HG03064 (cell line): ENCODE data around the gene NUDT3.
A peak's percentile ranks its signal among the peaks of the same experiment; 100 is the strongest.

Experiments used
- ATAC-seq: cut with Tn5 transposase; IDR thresholded peaks from one replicate; pipeline ENCODE4 v1.9.1; 2021; ENCODE audit warnings: low read depth; ENCODE audit not compliant: unreplicated experiment

The NUDT3 gene

GRCh38 chr6:34243131-34243771 is 149.2 kb downstream of the NUDT3 start:
- no peak for ATAC-seq

- ATAC-seq: no peak
Observed at GRCh38 chr6:34242252-34243130, 150.0 kb downstream of the NUDT3 start.

DNA sequence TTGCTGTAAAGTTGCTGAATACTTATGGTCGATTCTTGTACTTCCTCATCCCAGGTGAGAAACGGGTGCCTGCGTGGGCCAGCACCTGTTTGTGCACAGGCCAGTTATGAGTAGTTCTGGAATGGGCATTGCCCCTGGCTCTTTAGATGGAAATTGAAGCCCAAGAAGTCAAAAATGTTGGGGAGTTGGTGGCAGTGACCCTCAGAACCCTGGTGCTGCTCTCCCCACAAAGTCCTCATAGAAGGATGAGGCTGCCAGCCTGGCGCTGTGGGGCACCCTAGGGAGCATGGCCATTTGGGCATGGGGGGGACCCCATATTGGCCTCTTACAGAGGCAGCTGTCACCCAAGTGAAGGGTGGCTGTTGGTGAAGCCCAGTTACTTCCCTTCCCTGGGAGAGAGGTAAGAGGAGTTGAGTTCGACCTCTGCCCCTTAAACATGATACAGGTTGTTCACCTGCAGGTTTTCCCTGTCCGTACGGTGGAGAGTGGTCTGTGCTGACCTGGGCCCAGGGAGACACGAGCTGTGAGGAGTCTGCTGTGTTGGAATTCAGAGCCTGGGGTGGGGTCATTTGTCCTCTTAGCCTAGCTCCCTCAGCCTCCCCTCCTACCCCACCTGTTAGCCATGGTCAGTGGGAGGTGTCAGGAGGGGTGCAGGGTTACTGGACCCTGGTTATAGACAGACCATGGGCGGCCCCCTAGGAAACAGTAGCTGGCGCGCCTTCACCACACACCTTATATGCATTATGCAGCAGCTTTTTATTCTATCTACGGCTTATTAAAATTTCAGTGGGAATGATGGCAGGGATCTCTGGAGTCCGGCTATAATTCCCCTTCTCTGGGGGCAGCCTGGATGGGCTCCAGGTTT is 150.9 kb downstream of the NUDT3 start:
- ATAC-seq: no peak

DNA sequence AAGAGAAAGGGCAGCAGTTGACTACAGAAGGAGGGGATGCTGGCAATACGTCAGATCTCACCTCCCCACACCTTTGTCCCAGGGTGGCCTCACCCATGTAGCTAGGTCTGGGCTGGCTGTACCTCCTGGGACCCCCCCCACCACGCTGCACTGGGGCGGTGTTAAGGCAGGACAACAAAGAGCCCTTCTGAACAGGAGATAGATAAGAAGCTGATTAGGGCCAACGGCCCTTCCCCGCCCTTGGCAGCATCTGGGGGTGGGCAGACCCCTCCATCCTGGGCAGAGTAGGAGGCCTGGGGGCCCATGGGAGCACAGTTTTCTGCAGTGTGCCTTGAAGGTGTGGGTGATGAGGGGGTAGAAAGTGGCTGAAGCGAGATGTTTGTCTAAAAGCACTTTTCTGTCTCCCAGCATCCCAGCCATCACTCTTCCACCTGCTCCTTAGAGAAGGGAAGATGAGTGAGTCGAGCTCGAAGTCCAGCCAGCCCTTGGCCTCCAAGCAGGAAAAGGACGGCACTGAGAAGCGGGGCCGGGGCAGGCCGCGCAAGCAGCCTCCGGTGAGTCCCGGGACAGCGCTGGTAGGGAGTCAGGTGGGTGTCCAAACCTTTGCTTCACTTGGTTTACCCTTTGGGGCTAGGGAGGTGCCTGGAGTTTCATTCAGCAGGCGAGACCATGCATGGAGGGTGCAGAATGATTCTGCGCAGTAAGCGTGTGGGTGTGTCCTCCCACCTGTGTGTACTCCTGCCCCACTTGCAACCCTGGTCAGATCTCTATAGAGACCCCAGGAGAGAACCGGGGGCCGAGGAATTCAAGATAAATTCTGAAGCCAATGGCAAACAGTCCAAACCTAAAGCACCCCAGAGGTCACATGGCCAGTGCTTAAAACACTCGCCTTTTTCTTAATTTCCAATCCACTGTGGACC is 151.9 kb downstream of the NUDT3 start:
- no peak for ATAC-seq

DNA sequence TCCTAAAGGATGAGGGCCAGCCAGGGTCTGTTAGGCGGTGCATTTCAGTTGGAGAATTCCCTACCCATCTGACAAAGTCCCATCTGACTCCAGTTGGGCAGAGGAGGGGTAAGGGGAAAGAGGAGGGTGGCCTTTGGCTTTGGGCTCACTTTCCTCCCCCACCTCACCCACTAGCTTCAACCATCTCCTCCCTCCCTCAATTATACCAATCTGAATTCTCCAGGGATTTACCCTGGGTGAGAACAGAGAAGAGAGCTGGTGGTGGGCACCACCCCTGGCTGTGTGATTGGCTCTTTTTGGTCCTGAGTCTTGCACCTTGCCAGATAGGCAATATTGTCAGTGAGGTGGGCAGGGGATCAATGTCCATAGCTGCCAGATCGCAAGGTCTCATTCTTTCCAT is 152.6 kb downstream of the NUDT3 start:
- ATAC-seq: no peak

- no peak for ATAC-seq
Observed at GRCh38 chr6:34239500-34239825, 153.0 kb downstream of the NUDT3 start.

- ATAC-seq: no peak
Observed at GRCh38 chr6:34238585-34239499, 153.6 kb downstream of the NUDT3 start.

DNA sequence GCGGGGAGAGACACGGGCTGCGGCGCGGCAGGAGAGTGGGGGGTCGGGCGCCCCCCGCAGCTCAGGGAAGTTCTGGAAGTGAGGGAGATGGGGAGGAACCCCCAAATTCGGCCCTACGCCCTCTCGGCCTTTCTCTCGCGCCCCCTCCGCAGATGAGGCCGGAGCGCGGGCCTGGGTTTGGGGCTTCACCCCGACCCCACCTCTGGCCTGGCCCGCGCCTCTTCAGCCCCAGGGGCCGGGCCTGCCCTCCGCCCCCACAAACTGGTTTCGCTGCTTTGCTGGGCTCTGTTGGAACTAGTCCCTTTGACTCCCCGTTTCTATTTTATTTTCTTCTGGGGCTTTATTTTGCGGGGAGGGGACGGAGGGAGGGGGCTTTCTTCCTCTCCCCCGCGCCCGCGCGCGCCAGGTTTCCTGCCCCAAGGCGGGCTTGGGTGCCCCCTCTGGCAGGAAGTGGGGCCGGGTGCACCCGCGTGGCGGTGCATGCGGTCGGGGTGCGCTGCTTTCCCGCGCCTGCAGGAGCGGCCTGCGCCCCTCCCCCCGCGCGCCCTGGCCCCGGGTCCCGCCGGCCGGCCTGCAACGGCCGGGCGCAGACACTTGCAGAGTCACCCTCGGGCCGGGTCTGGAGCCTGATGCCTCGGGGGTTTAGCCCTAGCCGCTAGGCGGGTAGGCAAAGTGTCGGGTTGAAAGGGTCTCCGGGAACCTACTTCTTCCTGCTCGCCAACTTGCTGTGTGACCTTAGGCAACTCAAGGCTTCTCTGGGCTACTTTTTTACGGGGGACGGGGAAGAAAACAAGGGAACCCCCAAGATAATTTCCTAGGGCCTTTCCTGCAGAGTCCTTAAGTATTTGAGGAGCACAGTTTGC is 154.5 kb downstream of the NUDT3 start:
- no peak for ATAC-seq

GRCh38 chr6:34237316-34237721 is 155.2 kb downstream of the NUDT3 start:
- peak; percentile 3 for ATAC-seq

DNA sequence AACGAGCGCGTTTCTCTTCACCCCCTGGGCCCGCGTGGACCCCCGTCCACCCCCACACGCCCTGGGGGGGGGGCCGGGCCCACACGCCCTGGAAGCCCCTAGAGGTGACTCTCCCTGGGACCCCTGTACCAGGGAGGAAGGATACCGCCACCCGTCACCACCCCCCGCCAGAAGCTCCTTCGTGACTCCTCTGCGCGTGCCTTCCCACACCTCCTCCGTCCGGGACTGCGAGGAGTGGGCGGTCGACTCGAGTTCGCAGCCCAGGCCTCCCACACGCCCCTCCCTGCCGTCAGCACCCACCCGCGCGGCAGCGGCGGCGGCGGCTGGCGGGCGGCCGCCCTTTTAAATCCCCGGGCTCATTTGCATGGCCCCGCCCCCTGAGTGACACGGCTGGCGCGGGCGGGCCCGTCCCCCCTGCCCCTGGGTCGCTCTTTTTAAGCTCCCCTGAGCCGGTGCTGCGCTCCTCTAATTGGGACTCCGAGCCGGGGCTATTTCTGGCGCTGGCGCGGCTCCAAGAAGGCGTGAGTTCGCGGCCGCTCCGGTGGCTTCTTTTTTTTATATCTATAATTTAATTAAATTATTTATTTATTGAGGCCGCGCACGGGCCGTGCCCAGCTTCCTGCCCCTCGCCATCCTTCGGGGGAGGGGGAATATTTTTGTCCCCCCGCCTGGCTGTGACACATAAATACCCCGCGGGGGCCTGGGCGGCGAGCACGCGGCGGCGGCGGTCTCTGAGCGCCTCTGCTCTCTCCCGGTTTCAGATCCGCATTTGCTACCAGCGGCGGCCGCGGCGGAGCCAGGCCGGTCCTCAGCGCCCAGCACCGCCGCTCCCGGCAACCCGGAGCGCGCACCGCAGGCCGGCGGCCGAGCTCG is 155.8 kb downstream of the NUDT3 start, which contains the start of gene HMGA1:
HMGA1 (plus strand) TSS at position 431 of the 873 bp plus-strand sequence. CDS start 3,908 bp downstream, outside the sequence.
- ATAC-seq: peak; percentile 55

- ATAC-seq: peak; percentile 3
Observed at GRCh38 chr6:34236131-34236442, 156.4 kb downstream of the NUDT3 start.

GRCh38 chr6:34235307-34236130 is 156.9 kb downstream of the NUDT3 start:
- no peak for ATAC-seq

DNA sequence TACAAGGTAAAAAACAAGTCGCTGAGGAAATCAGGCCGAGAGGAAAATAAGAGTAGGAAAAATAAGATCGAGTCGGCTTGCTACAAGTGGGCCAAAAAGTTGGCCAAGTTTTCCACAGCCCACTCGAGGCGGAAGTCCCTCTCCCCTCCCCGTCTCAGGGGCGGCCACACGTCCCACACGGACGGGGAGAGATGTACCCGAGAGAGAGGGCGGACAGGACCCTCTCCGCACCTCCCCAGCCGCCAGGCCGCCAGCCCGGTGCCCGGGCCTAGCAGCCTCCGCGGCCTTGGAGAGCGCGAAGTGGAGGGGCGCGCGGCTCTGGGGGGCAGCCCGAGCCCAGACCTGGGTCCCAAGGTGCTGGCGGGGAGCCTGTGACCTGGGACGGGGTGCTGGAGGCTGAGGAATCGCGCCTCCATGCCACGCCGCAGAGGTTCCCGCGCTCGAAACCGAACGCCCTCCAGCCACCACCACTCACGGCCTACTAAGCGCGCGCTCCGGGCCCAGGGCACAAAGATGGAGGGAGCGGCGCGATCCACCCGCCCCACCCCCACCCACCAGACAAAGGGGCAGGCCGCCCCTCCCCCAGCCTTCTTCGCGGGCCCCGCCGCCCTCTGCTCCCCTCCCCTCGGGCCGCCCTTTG is 157.7 kb downstream of the NUDT3 start:
- ATAC-seq: no peak

- ATAC-seq: no peak
Observed at GRCh38 chr6:34233867-34234266, 158.6 kb downstream of the NUDT3 start.

DNA sequence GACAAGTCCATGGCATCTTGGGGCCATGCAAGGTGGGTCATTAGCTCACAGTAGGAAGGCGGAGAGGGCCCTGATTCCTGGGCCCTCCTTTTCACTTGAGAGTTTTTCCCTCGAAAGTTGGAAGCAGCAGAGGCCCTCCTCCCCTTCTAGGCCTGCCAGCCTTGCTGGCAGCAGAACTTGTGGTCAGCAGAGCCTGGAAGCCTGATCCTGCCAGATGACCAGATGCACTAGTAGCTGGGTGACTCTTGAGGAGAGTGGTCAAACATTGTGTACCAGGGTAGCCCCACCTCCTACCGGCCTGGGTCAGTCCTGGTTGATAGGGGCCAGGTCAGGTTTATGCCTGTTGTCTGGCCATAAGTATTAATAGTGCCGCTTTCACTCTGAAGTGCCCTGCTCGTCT is 159.6 kb downstream of the NUDT3 start:
- ATAC-seq: no peak
